HG02970 (cell line): ENCODE data around the gene PAK2.
"Not testable (repeated sequence)": the region's sequence is repeated elsewhere in the genome, so short reads cannot be mapped to it uniquely, and the experiment has no call there.

Experiments
- ATAC-seq: cut with Tn5 transposase; IDR thresholded peaks from one replicate; pipeline ENCODE4 v1.9.1; 2021; ENCODE audit warnings: mild to moderate bottlenecking, moderate library complexity, moderate number of reproducible peaks; ENCODE audit not compliant: unreplicated experiment, low FRiP score

Gene PAK2

DNA sequence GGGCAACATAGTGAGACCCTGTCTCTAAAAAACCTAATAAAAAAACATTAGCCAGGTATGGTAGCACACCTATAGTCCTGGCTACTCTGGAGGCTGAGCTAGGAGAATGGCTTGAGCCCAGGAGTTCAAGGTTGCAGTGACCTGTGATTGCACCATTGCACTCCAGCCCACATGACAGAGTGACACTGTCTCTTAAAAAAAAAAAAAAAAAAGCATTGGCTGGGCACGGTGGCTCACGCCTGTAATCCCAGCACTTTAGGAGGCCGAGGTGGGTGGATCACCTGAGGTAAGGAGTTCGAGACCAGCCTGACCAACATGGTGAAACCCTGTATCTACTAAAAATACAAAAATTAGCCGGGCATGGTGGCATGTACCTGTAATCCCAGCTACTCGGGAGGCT lies 99.7 kb downstream of the PAK2 start:
- ATAC-seq = not testable (repeated sequence)

DNA sequence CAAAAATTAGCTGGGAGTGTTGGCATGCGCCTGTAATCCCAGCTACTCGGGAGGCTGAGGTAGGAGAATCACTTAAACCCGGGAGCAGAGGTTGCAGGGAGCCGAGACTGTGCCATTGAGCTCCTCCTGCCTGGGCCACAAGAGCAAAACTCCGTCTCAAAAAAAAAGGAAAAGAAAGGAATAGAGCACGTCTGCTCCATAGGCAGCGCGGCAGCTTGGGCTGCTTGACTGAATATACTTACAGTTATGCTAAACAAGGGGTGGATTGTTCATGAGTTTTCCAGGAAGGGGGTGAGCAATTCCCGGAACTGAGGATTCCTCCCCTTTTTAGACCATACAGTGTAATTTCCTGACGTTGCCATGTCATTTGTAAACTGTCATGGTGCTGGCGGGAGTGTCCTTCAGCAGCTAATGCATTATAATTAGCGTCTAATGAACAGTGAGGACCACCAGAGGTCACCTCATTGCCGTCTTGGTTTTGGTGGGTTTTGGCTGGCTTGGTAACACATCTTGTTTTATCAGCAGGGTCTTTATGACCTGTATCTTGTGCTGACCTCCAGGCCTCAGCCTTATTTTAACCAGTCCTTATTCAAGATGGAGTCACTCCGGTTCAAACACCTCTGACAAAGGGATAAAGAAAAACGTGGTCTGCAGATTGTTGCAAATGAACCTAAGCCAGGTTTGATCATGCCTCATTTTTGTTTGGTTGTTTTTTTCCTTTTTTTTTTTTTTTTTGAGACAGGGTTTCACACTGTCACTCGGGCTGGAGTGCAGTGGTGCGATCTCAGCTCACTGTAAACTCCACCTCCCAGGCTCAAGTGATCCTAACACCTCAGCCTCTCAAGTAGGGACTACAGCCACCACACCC lies 103.1 kb downstream of the PAK2 start:
- ATAC-seq = no peak

DNA sequence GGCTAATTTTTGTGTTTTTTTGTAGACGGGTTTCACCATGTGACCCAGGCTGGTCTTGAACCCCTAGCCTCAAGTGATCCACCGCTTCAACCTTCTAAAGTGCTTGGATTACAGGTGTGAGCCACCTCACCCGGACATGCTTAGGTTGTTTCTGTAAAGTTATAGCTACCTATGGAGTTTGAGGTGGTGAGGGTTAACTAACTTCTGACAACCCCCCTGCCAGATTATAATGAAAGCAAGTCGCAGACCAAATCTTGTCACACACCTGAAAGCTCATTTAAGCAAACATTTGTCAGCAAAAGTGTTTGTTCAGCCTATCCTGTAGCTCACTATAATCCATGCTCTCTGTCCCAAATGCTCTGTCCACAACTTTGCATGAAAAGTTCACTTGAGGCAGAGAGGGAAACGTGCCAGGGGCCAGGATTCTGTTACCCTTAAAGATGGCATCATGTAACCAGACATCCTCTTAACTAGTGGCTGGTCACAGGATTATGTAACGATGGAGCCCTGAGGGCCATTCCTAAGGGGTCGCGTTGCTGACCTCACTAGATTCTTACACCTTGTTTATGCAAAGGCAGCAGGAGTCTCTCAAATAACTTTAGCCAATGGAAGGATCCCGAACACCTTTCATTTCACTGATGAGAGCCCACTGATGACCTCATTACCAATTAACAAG lies 103.9 kb downstream of the PAK2 start:
- no peak for ATAC-seq

DNA sequence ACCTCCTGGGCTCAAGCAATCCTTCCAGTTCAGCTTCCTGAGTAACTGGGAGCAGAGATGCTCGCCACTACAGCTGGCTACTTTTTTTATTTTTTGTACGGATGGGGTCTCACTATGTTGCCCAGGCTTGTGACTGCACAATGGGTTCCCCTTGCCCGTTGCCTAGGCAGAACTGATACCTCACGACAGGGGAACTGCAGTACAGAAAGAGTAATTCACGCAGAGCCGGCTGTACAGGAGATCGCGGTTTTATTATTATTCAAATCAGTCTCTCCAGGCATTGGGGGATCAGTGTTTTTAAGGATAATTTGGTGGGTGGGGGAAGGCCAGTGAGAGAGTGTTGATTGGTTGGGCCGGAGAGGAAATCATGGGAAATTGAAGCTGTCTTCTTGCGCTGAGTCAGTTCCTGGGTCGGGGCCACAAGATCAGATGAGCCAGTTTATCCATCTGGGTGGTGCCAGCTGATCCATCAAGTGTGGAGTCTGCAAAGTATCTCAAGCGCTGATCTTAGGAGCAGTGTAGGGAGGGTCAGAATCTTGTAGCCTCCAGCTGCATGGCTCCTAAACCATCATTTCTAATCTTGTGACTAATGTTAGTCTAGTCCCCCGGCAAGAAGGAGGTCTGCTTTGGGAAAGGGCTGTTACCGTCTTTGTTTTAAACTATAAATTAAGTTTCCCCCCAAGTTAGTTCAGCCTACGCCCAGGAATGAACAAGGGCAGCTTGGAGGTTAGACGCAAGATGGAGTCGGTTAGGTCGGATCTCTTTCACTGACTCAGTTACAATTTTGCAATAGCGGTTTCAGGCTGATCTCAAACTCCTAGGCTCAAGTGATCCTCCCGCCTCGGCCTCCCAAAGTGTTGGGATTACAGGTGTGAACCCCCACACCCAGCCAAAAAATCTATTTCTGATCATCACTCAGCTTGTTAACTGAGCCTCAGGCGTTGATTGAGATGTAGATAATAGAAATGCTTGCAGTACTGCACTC lies 104.9 kb downstream of the PAK2 start:
- ATAC-seq = not testable (repeated sequence)

DNA sequence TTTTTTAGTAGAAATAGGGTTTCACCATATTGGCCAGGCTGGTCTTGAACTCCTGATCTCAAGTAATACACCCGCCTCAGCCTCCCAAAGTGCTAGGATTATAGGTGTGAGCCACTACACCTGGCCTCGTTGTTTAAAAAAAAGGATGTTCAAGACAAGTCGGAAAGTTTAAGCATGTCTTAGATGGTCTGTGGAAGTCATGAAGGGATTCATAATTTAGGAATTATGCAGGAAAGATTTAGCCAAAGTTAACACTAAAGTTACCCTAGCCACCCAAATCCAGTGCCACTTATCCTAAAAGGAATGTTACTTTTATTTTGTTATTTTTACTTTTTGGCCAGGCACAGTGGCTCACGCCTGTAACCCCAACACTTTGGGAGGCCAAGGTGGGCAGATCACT lies 108.7 kb downstream of the PAK2 start:
- ATAC-seq = not testable (repeated sequence)

DNA sequence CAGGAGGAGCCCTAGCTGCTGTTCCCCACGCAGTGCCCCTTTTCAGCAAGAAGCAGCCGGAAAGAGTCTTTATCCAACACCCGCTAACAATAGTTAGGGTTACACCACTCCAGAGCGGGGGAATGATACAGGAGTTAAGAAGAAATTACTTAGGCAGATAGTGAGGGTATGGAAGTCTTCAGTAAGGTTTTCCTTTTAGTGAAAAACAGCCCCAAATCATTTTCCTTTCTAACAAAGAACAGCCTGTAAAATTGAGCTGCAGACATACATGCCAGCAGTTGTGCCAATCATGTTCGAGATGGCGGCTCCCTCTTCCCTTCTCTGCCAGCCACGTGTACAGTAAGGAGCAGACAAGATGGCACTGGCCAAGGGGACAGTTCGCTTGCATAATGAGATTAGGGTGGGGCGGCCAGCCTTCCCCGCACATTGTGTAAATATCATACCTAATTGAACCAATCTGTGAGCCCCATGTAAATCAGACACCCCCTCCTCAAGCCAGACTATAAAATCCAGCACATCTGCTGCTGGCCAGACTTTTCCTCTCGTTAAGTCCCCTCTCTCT lies 109.6 kb downstream of the PAK2 start:
- no peak for ATAC-seq

DNA sequence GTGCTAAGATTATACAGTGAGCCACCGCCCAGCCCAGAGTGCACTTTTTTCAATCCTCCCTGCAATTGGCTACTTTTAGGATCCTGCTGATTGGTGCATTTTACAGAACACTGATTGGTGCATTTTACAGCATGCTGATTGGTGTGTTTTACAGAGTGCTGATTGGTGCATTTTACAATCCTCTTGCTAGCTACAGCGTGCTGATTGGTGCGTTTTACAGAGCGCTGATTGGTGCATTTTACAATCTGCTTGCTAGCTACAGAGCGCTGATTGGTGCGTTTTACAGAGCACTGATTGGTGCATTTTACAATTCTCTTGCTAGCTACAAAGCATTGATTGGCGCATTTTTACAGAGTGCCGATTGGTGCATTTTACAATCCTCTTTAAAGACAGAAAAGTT lies 123.3 kb downstream of the PAK2 start:
- ATAC-seq = not testable (repeated sequence)

DNA sequence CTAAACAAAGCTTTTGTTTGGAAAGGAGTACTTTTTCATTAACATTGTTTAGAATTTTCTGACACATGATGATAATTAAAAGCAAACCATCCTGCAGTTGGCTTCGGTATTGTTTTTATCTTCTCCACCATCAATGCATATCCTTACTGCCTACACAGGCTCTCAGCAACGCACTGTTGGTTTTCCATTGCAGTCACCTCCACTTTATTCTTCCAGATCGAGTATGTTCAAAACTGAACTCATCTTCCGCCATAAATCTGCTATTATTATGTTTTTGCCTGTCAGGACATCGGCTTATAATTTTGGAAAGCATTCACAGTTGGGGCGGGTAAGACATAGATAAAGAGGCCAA lies 127.5 kb downstream of the PAK2 start:
- ATAC-seq = no peak

DNA sequence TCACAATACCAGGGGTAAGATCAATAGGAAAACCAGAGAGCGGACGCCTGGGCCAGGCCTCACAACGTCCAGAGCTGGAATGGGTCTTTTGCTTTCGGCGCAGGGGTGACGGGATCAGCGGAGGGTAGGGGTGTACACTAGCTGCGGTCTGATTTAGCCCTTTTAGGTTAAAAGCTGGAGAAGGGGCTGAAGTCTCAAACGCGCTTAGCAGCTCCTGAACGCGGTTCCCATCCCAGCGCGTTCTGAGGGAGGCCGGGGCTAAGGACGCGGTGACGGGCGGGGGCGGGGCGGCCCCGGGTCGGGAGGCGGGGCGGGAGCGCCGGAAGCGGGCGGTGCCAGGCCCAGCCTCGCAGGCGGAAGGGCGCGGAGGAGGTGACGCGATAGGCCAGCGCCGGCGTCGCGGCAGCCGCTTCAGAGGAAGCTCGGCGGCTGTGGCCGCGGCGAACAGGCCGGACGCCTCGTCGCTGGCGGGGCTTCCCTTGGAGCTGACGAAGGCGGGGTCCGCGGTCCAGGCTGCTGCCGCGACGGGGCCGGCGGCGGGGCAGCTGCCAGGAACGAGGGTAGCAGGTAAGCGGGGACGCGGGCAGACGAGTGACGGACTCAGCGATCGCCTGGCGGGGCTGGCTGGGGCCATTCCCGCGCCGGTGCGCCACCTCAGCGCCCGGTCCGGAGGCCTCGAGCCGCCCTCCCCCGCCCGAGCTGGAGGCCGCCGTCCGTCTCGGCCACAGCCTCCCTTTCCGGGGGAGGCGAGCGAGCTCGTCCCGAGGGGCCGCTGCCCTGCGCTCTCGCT lies 128.0 kb downstream of the PAK2 start, which contains the start of gene SENP5:
TSS of gene SENP5 (plus strand) at position 414 of the 790 bp plus-strand sequence. CDS start 17,262 bp downstream, outside the sequence.
- ATAC-seq = peak; percentile 91

DNA sequence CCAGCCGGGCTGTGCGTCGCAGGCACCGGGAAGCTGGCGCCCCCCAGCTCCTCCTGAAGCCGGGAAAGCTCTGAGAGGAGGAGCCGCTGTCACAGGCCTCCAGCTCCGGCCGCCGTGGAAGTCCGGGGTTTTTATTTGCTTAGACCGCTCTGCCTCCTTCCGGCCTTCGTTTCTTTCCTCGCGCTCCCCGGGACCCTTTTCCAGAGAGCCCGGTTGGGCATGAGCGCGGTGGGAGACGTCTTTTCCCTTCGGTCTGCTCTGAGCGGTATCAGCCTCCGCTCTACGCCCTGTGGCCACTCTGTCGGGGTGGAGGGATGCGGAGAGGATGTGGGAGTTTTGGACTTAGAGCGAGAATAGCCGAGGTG lies 128.6 kb downstream of the PAK2 start:
- ATAC-seq = no peak

DNA sequence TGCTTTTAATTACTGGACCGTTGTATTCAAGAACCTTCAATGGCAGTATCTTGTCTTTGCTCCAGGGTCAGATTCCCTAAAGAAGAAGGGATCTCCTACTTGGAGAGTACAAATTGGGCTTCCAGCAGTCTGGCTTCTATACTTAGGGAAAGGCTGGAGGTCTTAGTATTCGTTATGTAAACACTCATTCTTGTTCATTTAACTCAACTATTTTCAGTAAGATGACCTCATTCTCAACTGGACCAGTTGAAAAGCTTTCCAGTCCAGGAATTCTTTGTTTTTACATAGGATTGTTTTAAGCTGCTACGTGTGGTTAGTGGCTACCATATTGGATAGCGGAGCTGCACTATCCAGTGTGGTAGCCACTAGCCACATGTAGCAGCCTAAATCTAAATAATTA lies 132.7 kb downstream of the PAK2 start:
- no peak for ATAC-seq

DNA sequence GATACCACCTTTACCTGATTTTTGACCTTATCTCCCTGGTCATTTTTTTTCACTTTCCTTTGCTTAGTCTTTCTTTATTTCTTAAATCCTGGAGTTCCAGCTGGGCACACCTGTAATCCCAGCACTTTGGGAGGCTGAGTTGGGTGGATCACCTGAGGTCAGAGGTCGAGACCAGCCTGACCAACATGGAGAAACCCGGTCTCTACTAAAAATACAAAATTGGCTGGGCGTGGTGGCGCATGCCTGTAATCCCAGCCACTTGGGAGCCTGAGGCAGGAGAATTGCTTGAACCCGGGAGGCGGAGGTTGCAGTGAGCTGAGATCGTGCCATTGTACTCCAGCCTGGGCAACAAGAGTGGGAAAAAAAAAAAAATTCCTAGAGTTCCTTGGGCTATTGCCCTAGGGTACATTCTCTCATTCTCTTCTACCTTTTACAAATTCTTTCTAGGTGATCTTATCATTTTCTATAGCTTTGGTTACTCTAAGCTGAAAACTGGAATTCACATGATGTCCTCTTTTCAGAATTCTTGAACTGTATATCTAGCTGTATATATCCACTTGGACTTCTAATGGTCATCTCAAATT lies 134.9 kb downstream of the PAK2 start:
- ATAC-seq = not testable (repeated sequence)

DNA sequence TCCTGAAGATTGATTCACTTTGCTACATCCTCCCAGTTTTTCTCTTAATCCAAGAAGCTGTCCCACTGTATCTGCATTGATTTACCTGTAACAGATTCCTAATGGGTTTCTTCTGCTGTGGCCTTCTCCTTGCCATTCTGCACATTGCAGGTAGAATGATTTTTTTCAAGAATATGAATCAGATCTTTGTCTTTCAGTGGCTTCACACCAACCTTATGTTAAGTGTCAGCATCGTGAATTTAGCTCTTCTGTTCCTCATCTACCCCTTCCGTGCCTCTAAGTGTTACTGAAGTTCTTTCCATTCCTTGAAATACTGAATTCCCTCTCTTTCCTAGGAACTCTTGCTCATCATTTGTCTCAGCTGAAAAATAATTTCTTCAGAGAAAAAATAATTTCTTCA lies 135.6 kb downstream of the PAK2 start:
- ATAC-seq = no peak
